ENCODE data around the gene VPS33A.
"Not testable (repeated sequence)": the region's sequence is repeated elsewhere in the genome, so short reads cannot be mapped to it uniquely, and the experiment has no call there.

VPS33A gene

GRCh38 chr12:122266230-122266901 is at the start of gene VPS33A:
TSS of gene VPS33A (minus strand) at chr12:122266494. CDS start at chr12:122266408, 86 bp downstream.
- in situ Hi-C loops (cut with HindIII; ENCODE audit: low sequenced_read_pairs), result no loop called here

- in situ Hi-C loops (cut with HindIII; ENCODE audit: low sequenced_read_pairs), result no loop called here
Measured at GRCh38 chr12:122312926-122313325, 46.6 kb upstream of the VPS33A start.

- in situ Hi-C loops (cut with HindIII; ENCODE audit: low sequenced_read_pairs), result no loop called here
Measured at GRCh38 chr12:122311696-122312095, 45.4 kb upstream of the VPS33A start.

GRCh38 chr12:122310626-122311333 is 44.5 kb upstream of the VPS33A start:
- in situ Hi-C loops (cut with HindIII; ENCODE audit: low sequenced_read_pairs), result no loop called here

GRCh38 chr12:122309564-122310121 is 43.3 kb upstream of the VPS33A start:
- in situ Hi-C loops (cut with HindIII; ENCODE audit: low sequenced_read_pairs), result no loop called here

GRCh38 chr12:122308811-122309210 is 42.5 kb upstream of the VPS33A start:
- in situ Hi-C loops (cut with HindIII; ENCODE audit: low sequenced_read_pairs), result no loop called here

- in situ Hi-C loops (cut with HindIII; ENCODE audit: low sequenced_read_pairs), result no loop called here
Measured at GRCh38 chr12:122306407-122306806, 40.1 kb upstream of the VPS33A start.

- in situ Hi-C loops (cut with HindIII; ENCODE audit: low sequenced_read_pairs), result no loop called here
Measured at GRCh38 chr12:122304924-122305323, 38.6 kb upstream of the VPS33A start.

GRCh38 chr12:122303068-122303467 is 36.8 kb upstream of the VPS33A start:
- in situ Hi-C loops (cut with HindIII; ENCODE audit: low sequenced_read_pairs), result no loop called here

- in situ Hi-C loops (cut with HindIII; ENCODE audit: low sequenced_read_pairs), result no loop called here
Measured at GRCh38 chr12:122298071-122298748, 31.9 kb upstream of the VPS33A start.

- in situ Hi-C loops (cut with HindIII; ENCODE audit: low sequenced_read_pairs), result no loop called here
Measured at GRCh38 chr12:122297494-122297893, 31.2 kb upstream of the VPS33A start.

GRCh38 chr12:122295877-122296276 is 29.6 kb upstream of the VPS33A start:
- in situ Hi-C loops (cut with HindIII; ENCODE audit: low sequenced_read_pairs), result no loop called here

- in situ Hi-C loops (cut with HindIII; ENCODE audit: low sequenced_read_pairs), result no loop called here
Measured at GRCh38 chr12:122293081-122293480, 26.8 kb upstream of the VPS33A start.

- in situ Hi-C loops (cut with HindIII; ENCODE audit: low sequenced_read_pairs), result no loop called here
Measured at GRCh38 chr12:122291431-122291830, 25.1 kb upstream of the VPS33A start.

- in situ Hi-C loops (cut with HindIII; ENCODE audit: low sequenced_read_pairs), result no loop called here
Measured at GRCh38 chr12:122283680-122284079, 17.4 kb upstream of the VPS33A start.

- in situ Hi-C loops (cut with HindIII; ENCODE audit: low sequenced_read_pairs), result no loop called here
Measured at GRCh38 chr12:122282061-122282460, 15.8 kb upstream of the VPS33A start.

GRCh38 chr12:122276242-122276641 is 9.9 kb upstream of the VPS33A start:
- in situ Hi-C loops (cut with HindIII; ENCODE audit: low sequenced_read_pairs), result loop anchor here (5.0 kb wide), 1 partner anchor 66 kb away; no protein-coding TSS in a partner anchor

- in situ Hi-C loops (cut with HindIII; ENCODE audit: low sequenced_read_pairs), result loop anchor here (5.0 kb wide), 1 partner anchor 67 kb away; no protein-coding TSS in a partner anchor
Measured at GRCh38 chr12:122275459-122275858, 9.2 kb upstream of the VPS33A start.

GRCh38 chr12:122265886-122266229 is 436 bp downstream of the VPS33A start:
- in situ Hi-C loops (cut with HindIII; ENCODE audit: low sequenced_read_pairs), result no loop called here

GRCh38 chr12:122265476-122265875 is 818 bp downstream of the VPS33A start:
- in situ Hi-C loops (cut with HindIII; ENCODE audit: low sequenced_read_pairs), result no loop called here

GRCh38 chr12:122260735-122261134 is 5.6 kb downstream of the VPS33A start:
- in situ Hi-C loops (cut with HindIII; ENCODE audit: low sequenced_read_pairs), result not testable (repeated sequence)
